ENCODE measurements around the gene MYO1F.
"Not testable (repeated sequence)": the region's sequence is repeated elsewhere in the genome, so short reads cannot be mapped to it uniquely, and the experiment has no call there.

The MYO1F gene

GRCh38 chr19:8566855-8567254 is 10.4 kb downstream of the MYO1F start:
- H3K4me3 ChIP-seq (ENCODE audit: low read depth, low read length) = no peak overlapping the region
- no peak for TF ChIP-seq CTCF (IDR thresholded peaks at IDR 0.05; ENCODE audit: borderline replicate concordance, insufficient read depth, low read depth, low read length)

GRCh38 chr19:8564866-8565265 is 12.4 kb downstream of the MYO1F start:
- not testable (repeated sequence) for H3K4me3 ChIP-seq (ENCODE audit: low read depth, low read length)

DNA sequence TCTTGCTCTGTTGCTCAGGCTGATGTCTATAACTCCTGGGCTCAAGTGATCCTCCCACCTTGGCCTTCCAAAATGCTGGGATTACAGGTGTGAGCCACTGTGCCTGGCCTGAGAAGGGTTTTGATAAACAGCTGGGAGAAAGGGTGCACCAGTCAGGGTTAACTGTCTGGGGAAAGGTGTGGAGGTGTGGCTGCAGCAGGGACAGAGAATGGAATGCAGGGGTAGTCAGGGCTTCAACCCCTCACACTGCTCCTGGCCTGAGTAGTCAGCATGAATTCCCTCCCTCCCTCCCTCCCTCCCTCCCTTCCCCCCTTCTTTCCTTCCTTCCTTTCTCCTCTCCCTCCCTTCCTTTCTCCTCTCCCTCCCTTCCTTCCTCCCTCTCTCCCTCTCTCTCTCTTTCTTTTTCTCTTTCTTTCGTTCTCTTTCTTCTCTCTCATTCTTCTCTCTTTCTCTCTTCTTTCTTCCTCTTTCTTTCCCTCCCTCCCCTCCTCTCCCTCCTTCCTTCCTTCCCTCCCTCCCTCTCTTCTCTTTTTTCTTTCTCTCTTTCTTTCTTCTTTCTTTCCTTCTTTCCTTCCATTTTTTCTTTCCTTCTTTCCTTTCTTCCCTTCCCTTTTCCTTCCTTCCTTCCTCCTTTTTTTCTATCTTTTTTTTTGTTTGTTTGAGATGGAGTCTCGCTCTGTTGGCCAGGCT is 16.0 kb downstream of the MYO1F start:
- TF ChIP-seq CTCF (IDR thresholded peaks at IDR 0.05; ENCODE audit: borderline replicate concordance, insufficient read depth, low read depth, low read length) = no peak

DNA sequence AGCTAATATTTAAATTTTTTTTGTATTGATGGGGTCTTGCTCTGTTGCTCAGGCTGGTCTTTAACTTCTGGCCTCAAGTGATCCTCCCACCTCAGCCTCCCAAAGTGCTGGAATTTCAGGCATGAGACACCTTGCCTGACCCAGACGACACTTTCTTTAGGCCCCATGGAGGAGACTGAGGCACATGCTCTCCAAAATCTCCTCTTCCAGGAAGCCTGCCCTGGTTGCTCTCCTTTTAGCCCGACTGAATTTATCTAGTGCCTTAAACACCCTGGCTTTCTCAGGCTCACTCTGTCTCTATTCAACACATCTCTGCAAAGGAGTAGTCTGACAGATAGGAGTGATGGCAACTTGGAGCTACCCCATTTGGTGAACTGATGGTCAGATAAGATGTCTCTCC is 18.9 kb downstream of the MYO1F start:
- H3K4me3 ChIP-seq (ENCODE audit: low read depth, low read length) = no peak overlapping the region
- no peak for TF ChIP-seq CTCF (IDR thresholded peaks at IDR 0.05; ENCODE audit: borderline replicate concordance, insufficient read depth, low read depth, low read length)

More for the DNA sequence above, 16.0 kb downstream of the MYO1F start:
- H3K4me3 ChIP-seq (ENCODE audit: low read depth, low read length) = no peak overlapping the region

DNA sequence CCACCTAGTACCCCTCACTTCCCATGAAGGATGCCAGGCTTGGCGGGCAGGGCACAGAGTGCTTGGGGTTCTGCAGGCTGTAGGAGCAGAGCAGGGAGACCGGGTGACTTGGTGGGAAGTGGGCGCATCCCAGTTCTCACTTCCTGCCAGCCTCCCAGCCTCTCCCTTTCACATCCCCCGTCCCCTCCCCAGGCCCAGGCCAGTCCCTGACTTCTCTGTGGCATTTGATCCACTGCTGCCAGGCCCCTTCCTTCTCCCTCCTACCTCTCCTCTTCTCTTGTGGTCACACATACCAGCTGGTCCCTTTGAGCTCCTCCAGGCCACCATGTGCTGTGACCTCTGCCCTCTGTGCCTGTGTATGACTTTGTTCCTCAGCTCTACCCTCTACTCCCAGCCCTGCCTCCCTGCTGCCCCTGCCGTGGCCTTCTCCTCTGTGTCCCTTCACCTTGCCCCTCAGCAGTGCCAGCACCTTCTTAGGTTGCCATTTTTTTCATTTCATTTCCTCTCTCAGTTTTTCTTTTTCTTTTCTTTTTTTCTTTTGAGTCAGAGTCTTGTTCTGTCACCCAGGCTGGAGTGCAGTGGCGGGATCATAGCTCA is 19.5 kb downstream of the MYO1F start:
- no peak overlapping the region for H3K4me3 ChIP-seq (ENCODE audit: low read depth, low read length)
- no peak for TF ChIP-seq CTCF (IDR thresholded peaks at IDR 0.05; ENCODE audit: borderline replicate concordance, insufficient read depth, low read depth, low read length)

DNA sequence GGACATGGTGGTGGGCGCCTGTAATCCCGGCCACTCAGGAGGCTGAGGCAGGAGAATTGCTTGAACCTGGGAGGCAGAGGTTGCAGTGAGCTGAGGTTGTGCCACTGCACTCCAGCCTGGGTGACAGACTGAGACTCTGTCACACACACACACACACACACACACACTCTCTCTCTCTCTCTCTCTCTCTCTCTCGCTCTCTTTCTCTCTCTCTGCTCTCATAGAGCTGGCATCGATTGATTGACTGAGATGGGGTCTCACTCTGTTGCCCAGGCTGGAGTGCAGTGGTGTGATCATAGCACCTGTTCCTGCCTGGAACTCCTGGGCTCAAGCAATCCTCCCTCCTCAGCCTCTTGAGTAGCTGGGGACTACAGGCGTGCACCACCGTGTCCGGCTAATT is 23.5 kb downstream of the MYO1F start:
- H3K4me3 ChIP-seq (ENCODE audit: low read depth, low read length) = not testable (repeated sequence)

DNA sequence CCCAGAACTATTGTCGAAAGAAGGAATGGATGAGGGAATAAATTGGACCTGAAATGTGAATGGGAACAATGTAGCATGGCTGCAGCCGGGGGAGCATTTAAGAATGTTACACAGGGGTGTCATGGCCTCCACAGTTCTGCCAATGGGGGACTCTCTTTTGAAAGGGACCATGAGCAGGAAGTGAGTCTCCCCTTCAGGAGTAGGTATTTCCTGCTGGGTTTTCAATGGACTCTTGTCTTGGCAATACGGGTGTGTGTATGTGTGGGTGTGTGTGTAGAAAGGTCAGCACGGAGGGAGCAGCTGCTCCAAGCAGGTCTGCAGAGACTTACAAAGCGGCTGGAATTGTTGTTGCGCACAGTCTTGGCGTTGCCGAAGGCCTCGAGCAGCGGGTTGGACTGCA is 24.4 kb downstream of the MYO1F start:
- H3K4me3 ChIP-seq (ENCODE audit: low read depth, low read length) = no peak overlapping the region
- TF ChIP-seq CTCF (IDR thresholded peaks at IDR 0.05; ENCODE audit: borderline replicate concordance, insufficient read depth, low read depth, low read length) = no peak

DNA sequence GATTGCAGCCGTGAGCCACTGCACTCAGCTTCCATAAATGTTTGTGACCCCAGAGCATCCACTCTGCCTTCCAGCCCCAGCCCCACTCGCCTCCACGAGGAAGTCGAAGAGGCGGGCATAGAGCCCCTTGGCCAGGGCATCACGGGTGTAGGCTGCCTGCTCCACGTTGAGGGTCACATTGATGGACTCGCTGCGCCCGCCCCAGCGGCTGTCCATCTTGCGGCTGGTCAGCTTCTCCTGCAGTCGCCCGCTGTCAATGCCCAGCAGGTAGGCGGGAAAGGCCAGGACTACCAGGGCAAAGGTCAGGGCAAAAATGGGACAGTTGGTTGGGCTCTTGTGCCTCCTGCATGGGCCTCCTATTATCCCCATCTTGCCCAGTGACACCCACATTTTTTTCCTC is 27.2 kb downstream of the MYO1F start:
- TF ChIP-seq CTCF (IDR thresholded peaks at IDR 0.05; ENCODE audit: borderline replicate concordance, insufficient read depth, low read depth, low read length) = no peak

More for the DNA sequence above, 27.2 kb downstream of the MYO1F start:
- no peak overlapping the region for H3K4me3 ChIP-seq (ENCODE audit: low read depth, low read length)

Data from GM12875 (cell line).